WTC11 (cell line): ENCODE results near the gene PTPN21. TPM values are rescaled to one million over a fixed set of nuclear protein-coding genes. Genes with fewer than 3 reads are reported as not detected.

ENCODE experiments used
- ATAC-seq: fragments of 200-7000 bp; cut with Tn5 transposase; 2 replicates; pipeline ENCODE4 v1.10.0; 2021; ENCODE audit warnings: mild to moderate bottlenecking, moderate library complexity
- CTCF ChIA-PET: fragments of 300-600 bp; sonication (Branson Sonifier 250); formaldehyde crosslinking; loops from one replicate; lab custom pipeline; 2021; ENCODE audit warnings: antibody characterized with exemption; lab: Charles Lee
- POLR2A ChIA-PET: fragments of 350-600 bp; sonication (Branson Sonifier 250); formaldehyde crosslinking; loops from one replicate; lab custom pipeline; 2021; ENCODE audit warnings: antibody characterized with exemption; lab: Charles Lee
- DNase-seq: peaks from one replicate; pipeline ENCODE4 v3.0.0; 2021; ENCODE audit warnings: low spot score
- H3K27ac Mint-ChIP-seq: 2 replicates; pipeline ENCODE4 v1.8.0; 2021; ENCODE audit warnings: mixed read lengths
- H3K27me3 Mint-ChIP-seq: 2 replicates; pipeline ENCODE4 v1.8.0; 2021; ENCODE audit warnings: low read depth, mild to moderate bottlenecking, moderate library complexity, mixed read lengths
- H3K36me3 Mint-ChIP-seq: 2 replicates; pipeline ENCODE4 v1.8.0; 2021; ENCODE audit warnings: mixed read lengths
- H3K4me1 Mint-ChIP-seq: 2 replicates; pipeline ENCODE4 v1.8.0; 2022; ENCODE audit warnings: mixed read lengths
- H3K4me3 Mint-ChIP-seq: 2 replicates; pipeline ENCODE4 v1.8.0; 2021; ENCODE audit warnings: mild to moderate bottlenecking, moderate library complexity, mixed read lengths
- H3K9me3 Mint-ChIP-seq: 2 replicates; pipeline ENCODE4 v1.8.0; 2021; ENCODE audit warnings: mixed read lengths
- ATF1 ChIP-seq: sonication (generic); formaldehyde crosslinking; IDR thresholded peaks from 2 replicates; pipeline ENCODE4 v1.8.1; 2023; ENCODE audit warnings: mild to moderate bottlenecking, moderate library complexity, missing genetic modification reagents
- ELF4 ChIP-seq: sonication (generic); formaldehyde crosslinking; IDR thresholded peaks from 2 replicates; pipeline ENCODE4 v1.8.1; 2022; ENCODE audit warnings: low read depth, mild to moderate bottlenecking, moderate library complexity, missing genetic modification reagents
- FOXJ3 ChIP-seq: sonication (generic); formaldehyde crosslinking; IDR thresholded peaks from 2 replicates; pipeline ENCODE4 v1.9.0; 2021; ENCODE audit warnings: missing genetic modification reagents, mild to moderate bottlenecking, borderline replicate concordance
- FOXP1 ChIP-seq: sonication (generic); formaldehyde crosslinking; IDR thresholded peaks from 2 replicates; pipeline ENCODE4 v1.8.0; 2022; ENCODE audit warnings: missing genetic modification reagents, mild to moderate bottlenecking, moderate library complexity, borderline replicate concordance
- NR1H2 ChIP-seq: sonication (generic); formaldehyde crosslinking; IDR thresholded peaks from 2 replicates; pipeline ENCODE4 v1.9.0; 2021; ENCODE audit warnings: mild to moderate bottlenecking, moderate library complexity, missing genetic modification reagents
- OVOL2 ChIP-seq: fragments of 250-450 bp; sonication (Bioruptor Pico); IDR thresholded peaks from 2 replicates; pipeline ENCODE4 v1.9.0; 2021; ENCODE audit warnings: mild to moderate bottlenecking, borderline replicate concordance
- PREB ChIP-seq: sonication (generic); formaldehyde crosslinking; IDR thresholded peaks from 2 replicates; pipeline ENCODE4 v1.8.1; 2022; ENCODE audit warnings: mild to moderate bottlenecking, missing genetic modification reagents, moderate library complexity, borderline replicate concordance
- SMAD4 ChIP-seq: sonication (generic); formaldehyde crosslinking; IDR thresholded peaks from 2 replicates; pipeline ENCODE4 v1.8.0; 2022; ENCODE audit warnings: mild to moderate bottlenecking, missing genetic modification reagents
- TEAD1 ChIP-seq: sonication (generic); formaldehyde crosslinking; IDR thresholded peaks from 2 replicates; pipeline ENCODE4 v1.8.0; 2022; ENCODE audit warnings: mild to moderate bottlenecking, missing genetic modification reagents
- ZNF416 ChIP-seq: fragments of 250-450 bp; sonication (Bioruptor Pico); IDR thresholded peaks from 2 replicates; pipeline ENCODE4 v1.9.0; 2021; ENCODE audit warnings: mild to moderate bottlenecking, inconsistent platforms
- ZSCAN18 ChIP-seq: fragments of 250-450 bp; sonication (Bioruptor Pico); IDR thresholded peaks from 2 replicates; pipeline ENCODE4 v2.1.2; 2022; ENCODE audit warnings: mild to moderate bottlenecking, moderate library complexity
- total RNA-seq: library from RNA; stranded (reverse); gene quantifications from 3 replicates; pipeline ENCODE4 v1.2.3, GENCODE V29; 2021
- TF ChIP-seq, protein P1 (sequence below): sonication (generic); formaldehyde crosslinking; IDR thresholded peaks from 2 replicates; pipeline ENCODE4 v1.8.1; 2023; ENCODE audit warnings: mild to moderate bottlenecking, missing genetic modification reagents
- TF ChIP-seq, protein P2 (sequence below): sonication (generic); formaldehyde crosslinking; IDR thresholded peaks from 2 replicates; pipeline ENCODE4 v1.8.0; 2023; ENCODE audit warnings: mild to moderate bottlenecking, missing genetic modification reagents

The PTPN21 gene
- total RNA-seq, 1 experiment from 2014 or later: 7.5 TPM

DNA sequence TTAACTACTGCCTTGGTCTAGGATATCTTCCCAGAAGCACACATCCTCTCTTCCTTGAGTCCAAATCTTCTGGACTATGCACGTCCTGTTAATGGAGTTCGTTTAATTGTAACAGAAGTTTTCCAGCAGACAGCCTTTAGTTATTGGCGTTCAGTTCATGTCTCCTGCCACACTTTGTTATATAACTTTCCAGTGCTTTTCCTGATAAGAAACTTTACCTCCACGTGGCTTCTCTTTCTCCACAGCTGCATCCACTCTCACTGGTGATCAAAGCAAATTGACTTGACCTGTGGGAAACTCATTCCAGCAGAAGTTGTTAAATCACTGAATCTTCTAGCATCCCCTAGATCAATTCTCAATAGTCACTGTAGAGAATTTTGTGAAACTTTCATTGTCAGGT, 19.0 kb downstream of the PTPN21 start:
- Mint-ChIP-seq H3K4me3 (no peak overlapping the region), H3K27ac (no peak overlapping the region), H3K27me3 (no peaks in the 10 kb centered on the region)
- ChIA-PET CTCF (no interaction called here), POLR2A (no interaction called here)
- ATAC-seq: no peak
- no peak for TF ChIP-seq OVOL2 (CRISPR knock-in tag)
- no peak for TF ChIP-seq ATF1 (CRISPR knock-in tag)
- TF ChIP-seq ZSCAN18 (CRISPR knock-in tag): no peak
- TF ChIP-seq, all 79 proteins: peak for 0
- peaks cover under 1% of the 10 kb centered on the region; the same call in 1 of the 2 replicates for H3K9me3 Mint-ChIP-seq
- no peak for DNase-seq
- peaks cover 8% of the 10 kb centered on the region for H3K36me3 Mint-ChIP-seq
- H3K4me1 Mint-ChIP-seq: no peaks in the 10 kb centered on the region

GRCh38 chr14:88535149-88535548, 19.7 kb downstream of the PTPN21 start:
- no peak overlapping the region for H3K27ac Mint-ChIP-seq
- H3K4me1 Mint-ChIP-seq: no peaks in the 10 kb centered on the region
- no peak overlapping the region for H3K4me3 Mint-ChIP-seq
- no peak for TF ChIP-seq FOXJ3 (CRISPR knock-in tag)
- TF ChIP-seq SMAD4: no peak
- no peak for TF ChIP-seq FOXP1 (CRISPR knock-in tag)
- no peak for TF ChIP-seq TEAD1 (CRISPR knock-in tag)
- peaks cover 7% of the 10 kb centered on the region for H3K9me3 Mint-ChIP-seq
- no peaks in the 10 kb centered on the region for H3K27me3 Mint-ChIP-seq
- ChIA-PET CTCF (no interaction called here), POLR2A (no interaction called here)
- peaks cover 12% of the 10 kb centered on the region for H3K36me3 Mint-ChIP-seq
- DNase-seq (no peak), ATAC-seq (peak; percentile 85)

- Mint-ChIP-seq H3K9me3 (peaks cover 13% of the 10 kb centered on the region), H3K36me3 (peaks cover 17% of the 10 kb centered on the region), H3K4me3 (no peak overlapping the region), H3K4me1 (no peaks in the 10 kb centered on the region), H3K27me3 (no peaks in the 10 kb centered on the region; the same call in 1 of the 2 replicates), H3K27ac (no peak overlapping the region)
- ATAC-seq (no peak), DNase-seq (no peak)
- ChIA-PET POLR2A (no interaction called here), CTCF (no interaction called here)
- no peak for TF ChIP-seq TEAD1 (CRISPR knock-in tag)
- TF ChIP-seq, protein P1, sequence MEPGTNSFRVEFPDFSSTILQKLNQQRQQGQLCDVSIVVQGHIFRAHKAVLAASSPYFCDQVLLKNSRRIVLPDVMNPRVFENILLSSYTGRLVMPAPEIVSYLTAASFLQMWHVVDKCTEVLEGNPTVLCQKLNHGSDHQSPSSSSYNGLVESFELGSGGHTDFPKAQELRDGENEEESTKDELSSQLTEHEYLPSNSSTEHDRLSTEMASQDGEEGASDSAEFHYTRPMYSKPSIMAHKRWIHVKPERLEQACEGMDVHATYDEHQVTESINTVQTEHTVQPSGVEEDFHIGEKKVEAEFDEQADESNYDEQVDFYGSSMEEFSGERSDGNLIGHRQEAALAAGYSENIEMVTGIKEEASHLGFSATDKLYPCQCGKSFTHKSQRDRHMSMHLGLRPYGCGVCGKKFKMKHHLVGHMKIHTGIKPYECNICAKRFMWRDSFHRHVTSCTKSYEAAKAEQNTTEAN (CRISPR knock-in tag): no peak
- TF ChIP-seq PREB: no peak
- no peak for TF ChIP-seq ZNF416 (CRISPR knock-in tag)
- TF ChIP-seq ELF4 (CRISPR knock-in tag): no peak
- TF ChIP-seq, protein P2, sequence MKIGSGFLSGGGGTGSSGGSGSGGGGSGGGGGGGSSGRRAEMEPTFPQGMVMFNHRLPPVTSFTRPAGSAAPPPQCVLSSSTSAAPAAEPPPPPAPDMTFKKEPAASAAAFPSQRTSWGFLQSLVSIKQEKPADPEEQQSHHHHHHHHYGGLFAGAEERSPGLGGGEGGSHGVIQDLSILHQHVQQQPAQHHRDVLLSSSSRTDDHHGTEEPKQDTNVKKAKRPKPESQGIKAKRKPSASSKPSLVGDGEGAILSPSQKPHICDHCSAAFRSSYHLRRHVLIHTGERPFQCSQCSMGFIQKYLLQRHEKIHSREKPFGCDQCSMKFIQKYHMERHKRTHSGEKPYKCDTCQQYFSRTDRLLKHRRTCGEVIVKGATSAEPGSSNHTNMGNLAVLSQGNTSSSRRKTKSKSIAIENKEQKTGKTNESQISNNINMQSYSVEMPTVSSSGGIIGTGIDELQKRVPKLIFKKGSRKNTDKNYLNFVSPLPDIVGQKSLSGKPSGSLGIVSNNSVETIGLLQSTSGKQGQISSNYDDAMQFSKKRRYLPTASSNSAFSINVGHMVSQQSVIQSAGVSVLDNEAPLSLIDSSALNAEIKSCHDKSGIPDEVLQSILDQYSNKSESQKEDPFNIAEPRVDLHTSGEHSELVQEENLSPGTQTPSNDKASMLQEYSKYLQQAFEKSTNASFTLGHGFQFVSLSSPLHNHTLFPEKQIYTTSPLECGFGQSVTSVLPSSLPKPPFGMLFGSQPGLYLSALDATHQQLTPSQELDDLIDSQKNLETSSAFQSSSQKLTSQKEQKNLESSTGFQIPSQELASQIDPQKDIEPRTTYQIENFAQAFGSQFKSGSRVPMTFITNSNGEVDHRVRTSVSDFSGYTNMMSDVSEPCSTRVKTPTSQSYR (CRISPR knock-in tag): no peak
- no peak for TF ChIP-seq NR1H2
- TF ChIP-seq, all 79 proteins: peak for 0
These were observed 21.7 kb downstream of the PTPN21 start for GRCh38 chr14:88533064-88533602.
